Neural cell (in vitro differentiated cells): Measurements from ENCODE around the gene ARPC1B. TPM values are rescaled to one million over a fixed set of nuclear protein-coding genes. Genes with fewer than 3 reads are reported as not detected.

ENCODE experiments used
- H2AFZ ChIP-seq: fragments of 200-600, 300-800 bp; sonication (generic), shearing (Covaris generic); 2 replicates; pipeline ENCODE4 v1.6.0; 2014; ENCODE audit warnings: low read depth, mild to moderate bottlenecking, antibody characterized with exemption, low read length, moderate library complexity
- H3F3A ChIP-seq: fragments of 200-600 bp; shearing (Covaris generic); 2 replicates; pipeline ENCODE4 v1.6.1; 2016; ENCODE audit warnings: mild to moderate bottlenecking, moderate library complexity, mixed read lengths, antibody characterized with exemption, low read length; ENCODE audit not compliant: insufficient read depth, poor library complexity, severe bottlenecking
- H3K27ac ChIP-seq: fragments of 200-600, 300-800 bp; sonication (generic), shearing (Covaris generic); 2 replicates; pipeline ENCODE4 v1.5.1; 2014; ENCODE audit warnings: mild to moderate bottlenecking, low read length, moderate library complexity
- H3K27me3 ChIP-seq: fragments of 300-800, 200-600 bp; sonication (generic), shearing (Covaris generic); 2 replicates; pipeline ENCODE4 v1.6.0; 2014; ENCODE audit warnings: mild to moderate bottlenecking, low read depth, low read length, moderate library complexity; ENCODE audit not compliant: insufficient read depth
- H3K36me3 ChIP-seq: fragments of 300-800, 200-600 bp; sonication (generic), shearing (Covaris generic); 2 replicates; pipeline ENCODE4 v1.5.1; 2014; ENCODE audit warnings: mild to moderate bottlenecking, antibody characterized with exemption, low read length, moderate library complexity; ENCODE audit not compliant: insufficient read depth
- H3K4me2 ChIP-seq: fragments of 300-800, 200-600 bp; sonication (generic), shearing (Covaris generic); 2 replicates; pipeline ENCODE4 v1.6.0; 2014; ENCODE audit warnings: mild to moderate bottlenecking, low read length
- H3K4me3 ChIP-seq: fragments of 300-800, 200-600 bp; sonication (generic), shearing (Covaris generic); 2 replicates; pipeline ENCODE4 v1.5.1; 2014; ENCODE audit warnings: mild to moderate bottlenecking, low read length, moderate library complexity
- H3K79me2 ChIP-seq: fragments of 200-600 bp; shearing (Covaris generic); replicated peaks from 2 replicates; pipeline ENCODE4 v1.6.0; 2014; ENCODE audit warnings: mild to moderate bottlenecking, low read length, moderate library complexity; ENCODE audit not compliant: insufficient read depth
- H3K9ac ChIP-seq: fragments of 300-800, 200-600 bp; sonication (generic), shearing (Covaris generic); 2 replicates; pipeline ENCODE4 v1.6.1; 2016; ENCODE audit warnings: mild to moderate bottlenecking, low read length, mixed read lengths
- H3K9me2 ChIP-seq: fragments of 200-600 bp; shearing (Covaris generic); 2 replicates; pipeline ENCODE4 v1.6.1; 2016; ENCODE audit warnings: mild to moderate bottlenecking, low read length, mixed read lengths; ENCODE audit not compliant: insufficient read depth
- H3K9me3 ChIP-seq: fragments of 200-600, 300-800 bp; sonication (generic), shearing (Covaris generic); 2 replicates; pipeline ENCODE4 v1.6.1; 2016; ENCODE audit warnings: mild to moderate bottlenecking, mixed run types, low read length, moderate library complexity, mixed read lengths
- H4K20me1 ChIP-seq: fragments of 200-600 bp; shearing (Covaris generic); 2 replicates; pipeline ENCODE4 v1.6.1; 2016; ENCODE audit warnings: mild to moderate bottlenecking, mixed run types; ENCODE audit not compliant: insufficient read depth
- EP300 ChIP-seq: fragments of 450-650 bp; conservative IDR thresholded peaks from 2 replicates; pipeline ENCODE4 v1.6.1; 2014; ENCODE audit warnings: antibody characterized with exemption, mild to moderate bottlenecking, moderate library complexity; ENCODE audit not compliant: poor library complexity, severe bottlenecking
- EZH2 ChIP-seq: fragments of 200-600, 300-800 bp; shearing (Covaris generic), sonication (generic); IDR thresholded peaks from 2 replicates; pipeline ENCODE4 v1.6.1; 2014; ENCODE audit warnings: antibody characterized with exemption, low read length, borderline replicate concordance, mild to moderate bottlenecking; ENCODE audit not compliant: insufficient read depth, poor library complexity, severe bottlenecking
- MXI1 ChIP-seq: fragments of 450-650 bp; conservative IDR thresholded peaks from 2 replicates; pipeline ENCODE4 v1.6.1; 2014; ENCODE audit warnings: antibody characterized with exemption, mild to moderate bottlenecking; ENCODE audit not compliant: poor library complexity, severe bottlenecking
- POLR2AphosphoS5 ChIP-seq: IDR thresholded peaks from 2 replicates; pipeline ENCODE4 v1.6.1; 2012
- RAD21 ChIP-seq: fragments of 450-650 bp; conservative IDR thresholded peaks from 2 replicates; pipeline ENCODE4 v1.6.1; 2014; ENCODE audit warnings: antibody characterized with exemption, mild to moderate bottlenecking, moderate library complexity
- SMC3 ChIP-seq: fragments of 450-650 bp; conservative IDR thresholded peaks from 2 replicates; pipeline ENCODE4 v1.6.1; 2014; ENCODE audit warnings: antibody characterized with exemption, mild to moderate bottlenecking, moderate library complexity; ENCODE audit not compliant: poor library complexity
- TAF1 ChIP-seq: IDR thresholded peaks from 2 replicates; pipeline ENCODE4 v1.6.1; 2012; ENCODE audit warnings: low read depth
- polyA plus RNA-seq: library from polyadenylated mRNA; depleted of rRNA; stranded (reverse); fragments of >200 nt; gene quantifications from 2 replicates; pipeline ENCODE4 v1.2.3, GENCODE V29; 2014
- TF ChIP-seq, protein P1 (sequence below): IDR thresholded peaks from 2 replicates; pipeline ENCODE4 v1.6.1; 2012; ENCODE audit warnings: borderline replicate concordance
- TF ChIP-seq, protein P2 (sequence below): fragments of 450-650 bp; IDR thresholded peaks from 2 replicates; pipeline ENCODE4 v1.5.1; 2014; ENCODE audit warnings: antibody characterized with exemption, mild to moderate bottlenecking, moderate library complexity; ENCODE audit not compliant: poor library complexity, severe bottlenecking

ARPC1B gene
- polyA plus RNA-seq, 1 donor from 2014 or later = 1.7 TPM

DNA sequence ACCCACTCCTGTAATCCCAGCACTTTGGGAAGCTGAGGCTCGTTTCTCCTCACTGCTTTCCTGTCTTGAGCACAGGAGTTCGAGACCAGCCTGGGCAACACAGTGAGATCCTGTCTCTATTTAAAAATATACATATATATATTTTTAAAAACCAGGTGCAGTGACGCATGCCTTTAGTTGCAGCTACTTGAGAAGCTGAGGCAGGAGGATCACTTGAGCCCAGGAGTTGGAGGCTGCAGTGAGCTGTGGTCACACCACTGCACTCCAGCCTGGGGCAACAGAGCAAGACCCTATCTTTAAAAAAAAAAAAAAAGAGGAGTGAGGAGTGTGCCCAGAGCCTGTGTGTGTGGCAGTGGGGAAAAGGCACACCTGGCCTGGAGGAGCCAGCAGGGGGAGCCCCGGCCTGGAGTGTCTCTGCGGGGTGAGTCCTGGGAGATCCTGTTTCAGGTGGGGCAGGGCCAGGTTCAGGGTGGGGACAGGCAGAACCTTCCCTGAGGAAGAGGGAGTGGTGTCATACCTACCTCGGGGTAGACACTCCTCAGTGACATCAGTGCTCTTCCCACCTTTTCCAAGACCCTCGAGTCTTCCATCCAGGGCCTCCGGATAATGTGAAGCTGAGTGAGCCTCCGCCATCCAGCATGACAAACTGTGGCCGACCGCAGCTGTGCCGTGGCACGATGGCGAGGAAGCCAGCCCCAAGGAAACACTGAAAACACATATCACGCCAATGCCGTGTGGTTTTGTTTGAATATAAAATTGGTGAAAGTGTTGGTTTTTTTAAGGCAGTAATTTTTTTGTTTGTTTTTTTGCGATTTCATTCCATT, 9.0 kb upstream of the ARPC1B start (continued):
- TF ChIP-seq, protein P1, sequence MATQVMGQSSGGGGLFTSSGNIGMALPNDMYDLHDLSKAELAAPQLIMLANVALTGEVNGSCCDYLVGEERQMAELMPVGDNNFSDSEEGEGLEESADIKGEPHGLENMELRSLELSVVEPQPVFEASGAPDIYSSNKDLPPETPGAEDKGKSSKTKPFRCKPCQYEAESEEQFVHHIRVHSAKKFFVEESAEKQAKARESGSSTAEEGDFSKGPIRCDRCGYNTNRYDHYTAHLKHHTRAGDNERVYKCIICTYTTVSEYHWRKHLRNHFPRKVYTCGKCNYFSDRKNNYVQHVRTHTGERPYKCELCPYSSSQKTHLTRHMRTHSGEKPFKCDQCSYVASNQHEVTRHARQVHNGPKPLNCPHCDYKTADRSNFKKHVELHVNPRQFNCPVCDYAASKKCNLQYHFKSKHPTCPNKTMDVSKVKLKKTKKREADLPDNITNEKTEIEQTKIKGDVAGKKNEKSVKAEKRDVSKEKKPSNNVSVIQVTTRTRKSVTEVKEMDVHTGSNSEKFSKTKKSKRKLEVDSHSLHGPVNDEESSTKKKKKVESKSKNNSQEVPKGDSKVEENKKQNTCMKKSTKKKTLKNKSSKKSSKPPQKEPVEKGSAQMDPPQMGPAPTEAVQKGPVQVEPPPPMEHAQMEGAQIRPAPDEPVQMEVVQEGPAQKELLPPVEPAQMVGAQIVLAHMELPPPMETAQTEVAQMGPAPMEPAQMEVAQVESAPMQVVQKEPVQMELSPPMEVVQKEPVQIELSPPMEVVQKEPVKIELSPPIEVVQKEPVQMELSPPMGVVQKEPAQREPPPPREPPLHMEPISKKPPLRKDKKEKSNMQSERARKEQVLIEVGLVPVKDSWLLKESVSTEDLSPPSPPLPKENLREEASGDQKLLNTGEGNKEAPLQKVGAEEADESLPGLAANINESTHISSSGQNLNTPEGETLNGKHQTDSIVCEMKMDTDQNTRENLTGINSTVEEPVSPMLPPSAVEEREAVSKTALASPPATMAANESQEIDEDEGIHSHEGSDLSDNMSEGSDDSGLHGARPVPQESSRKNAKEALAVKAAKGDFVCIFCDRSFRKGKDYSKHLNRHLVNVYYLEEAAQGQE = no peak

- Histone ChIP-seq H3K9me2 (no peaks in the 10 kb centered on the region), H3K4me3 (no peak overlapping the region), H3K36me3 (peaks cover 3% of the 10 kb centered on the region), H4K20me1 (no peaks in the 10 kb centered on the region), H3K27me3 (no peaks in the 10 kb centered on the region), H3K79me2 (no peaks in the 10 kb centered on the region), H2AFZ (no peak overlapping the region), H3F3A (no peaks in the 10 kb centered on the region), H3K4me2 (no peak overlapping the region), H3K27ac (no peak overlapping the region), H3K9ac (no peak overlapping the region), H3K9me3 (no peaks in the 10 kb centered on the region)
- TF ChIP-seq RAD21 (no peak), POLR2AphosphoS5 (no peak), EP300 (no peak), TAF1 (no peak), SMC3 (no peak), EZH2 (no peak), MXI1 (no peak)
- TF ChIP-seq, protein P2, sequence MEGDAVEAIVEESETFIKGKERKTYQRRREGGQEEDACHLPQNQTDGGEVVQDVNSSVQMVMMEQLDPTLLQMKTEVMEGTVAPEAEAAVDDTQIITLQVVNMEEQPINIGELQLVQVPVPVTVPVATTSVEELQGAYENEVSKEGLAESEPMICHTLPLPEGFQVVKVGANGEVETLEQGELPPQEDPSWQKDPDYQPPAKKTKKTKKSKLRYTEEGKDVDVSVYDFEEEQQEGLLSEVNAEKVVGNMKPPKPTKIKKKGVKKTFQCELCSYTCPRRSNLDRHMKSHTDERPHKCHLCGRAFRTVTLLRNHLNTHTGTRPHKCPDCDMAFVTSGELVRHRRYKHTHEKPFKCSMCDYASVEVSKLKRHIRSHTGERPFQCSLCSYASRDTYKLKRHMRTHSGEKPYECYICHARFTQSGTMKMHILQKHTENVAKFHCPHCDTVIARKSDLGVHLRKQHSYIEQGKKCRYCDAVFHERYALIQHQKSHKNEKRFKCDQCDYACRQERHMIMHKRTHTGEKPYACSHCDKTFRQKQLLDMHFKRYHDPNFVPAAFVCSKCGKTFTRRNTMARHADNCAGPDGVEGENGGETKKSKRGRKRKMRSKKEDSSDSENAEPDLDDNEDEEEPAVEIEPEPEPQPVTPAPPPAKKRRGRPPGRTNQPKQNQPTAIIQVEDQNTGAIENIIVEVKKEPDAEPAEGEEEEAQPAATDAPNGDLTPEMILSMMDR = no peak
- TF ChIP-seq, protein P1 = no peak
Measured at GRCh38 chr7:99366646-99367045, 7.9 kb upstream of the ARPC1B start.
